Activated gamma-delta T cell (primary cell): ENCODE results near the gene SP9.

Experiments
- DNase-seq: peaks from one replicate; lab custom pipeline; 2025; lab: John Stamatoyannopoulos, UW

Gene SP9

DNA sequence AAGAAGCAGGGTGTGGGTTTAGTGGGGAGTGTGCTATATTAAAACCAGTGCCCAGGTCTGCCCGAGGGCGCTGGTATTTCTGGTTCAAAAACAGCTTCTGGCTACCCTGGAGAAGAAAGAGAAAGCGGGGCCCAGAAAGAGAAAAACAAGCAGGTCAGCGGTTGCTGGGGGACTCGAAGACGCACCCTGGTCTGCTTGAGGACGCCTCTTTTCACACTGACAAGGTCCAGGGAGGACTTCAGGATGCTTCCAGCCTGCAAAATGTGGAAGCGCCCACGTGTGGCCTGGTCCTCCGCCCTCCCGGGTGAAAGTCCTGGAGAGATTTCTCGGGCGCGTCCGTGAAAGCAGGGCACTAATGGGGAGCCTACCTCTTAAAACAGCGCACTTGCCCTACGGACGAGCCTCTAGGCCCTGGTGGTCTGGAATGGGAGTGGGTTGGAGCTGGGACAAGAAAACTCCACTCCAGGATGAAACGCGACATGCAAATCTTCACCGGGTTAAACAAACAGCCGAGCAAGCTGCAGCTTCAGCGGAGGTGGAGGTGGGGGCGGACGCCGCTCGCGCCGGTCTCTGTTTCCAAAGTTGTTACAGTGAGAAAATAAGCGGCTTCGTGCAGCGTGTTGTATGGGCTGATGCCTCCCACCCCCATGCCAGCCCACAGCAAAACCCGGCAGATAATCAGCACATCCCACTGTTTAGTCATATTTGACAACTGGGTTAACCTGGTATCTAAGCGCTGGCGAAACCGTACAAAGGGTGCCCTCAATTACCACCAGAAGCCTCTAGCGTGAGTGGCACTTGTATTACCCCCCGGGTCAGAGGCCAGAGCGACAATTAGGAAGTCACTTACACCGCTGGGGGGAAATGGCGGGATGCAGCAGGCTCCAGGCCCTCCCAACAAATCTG lies 1.1 kb upstream of the SP9 start:
- DNase-seq, result no peak

DNA sequence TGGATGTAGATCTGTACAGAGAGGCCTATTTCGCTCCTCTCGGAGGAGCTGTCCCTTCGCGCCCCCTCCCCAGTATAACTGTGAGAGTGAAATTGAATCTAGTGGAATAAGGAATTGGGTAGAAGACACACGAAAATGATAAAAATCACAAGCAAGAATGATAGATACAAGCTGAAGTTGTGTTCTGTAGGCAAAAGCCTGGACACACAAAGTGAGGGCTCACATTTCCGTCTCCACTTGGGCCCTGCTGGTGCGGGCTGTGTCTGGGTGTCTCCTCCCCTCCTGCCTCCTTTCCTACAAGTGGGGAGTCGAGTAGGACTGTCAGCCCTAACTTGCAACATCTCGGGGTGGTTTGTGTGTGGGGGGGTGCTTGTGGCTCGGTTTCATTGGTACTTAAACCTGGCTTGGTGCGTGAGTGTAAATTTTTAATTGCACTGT lies 457 bp upstream of the SP9 start:
- DNase-seq, result no peak

DNA sequence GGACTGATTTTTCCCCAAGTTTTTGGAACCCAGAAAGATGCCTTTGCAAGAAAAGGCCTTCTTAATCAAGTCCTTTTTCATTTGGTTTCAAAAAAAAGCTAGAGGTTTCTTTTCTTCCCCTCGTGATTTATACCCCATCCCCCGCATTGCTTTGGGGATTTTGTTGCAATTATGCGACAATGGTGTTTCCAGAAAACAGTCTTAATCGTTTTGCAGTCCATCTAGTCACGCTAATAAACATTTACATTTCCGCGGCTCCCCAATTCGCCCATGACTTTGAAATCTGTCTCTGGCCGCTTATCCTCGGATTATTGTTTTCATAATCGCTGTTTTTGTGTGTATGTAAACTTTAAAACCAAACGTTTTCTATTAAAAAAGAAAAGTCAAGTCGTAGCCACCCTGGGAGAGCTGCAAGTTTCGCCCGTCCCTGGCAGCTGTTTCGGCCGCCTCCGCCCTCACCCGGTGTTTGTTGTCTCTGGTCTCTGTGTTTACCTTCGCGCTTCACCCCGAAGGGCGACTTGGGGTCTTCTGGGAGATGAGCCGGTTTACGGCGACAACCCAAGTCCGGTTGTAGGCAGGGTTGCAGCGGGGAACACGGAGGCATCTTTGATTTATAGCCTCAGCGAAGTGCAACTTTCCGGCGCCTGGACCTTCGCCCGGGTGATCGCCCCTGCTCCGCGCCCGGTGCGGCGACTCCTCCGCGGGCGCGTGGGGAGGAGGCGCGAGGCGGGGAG lies 667 bp downstream of the SP9 start:
- no peak for DNase-seq

DNA sequence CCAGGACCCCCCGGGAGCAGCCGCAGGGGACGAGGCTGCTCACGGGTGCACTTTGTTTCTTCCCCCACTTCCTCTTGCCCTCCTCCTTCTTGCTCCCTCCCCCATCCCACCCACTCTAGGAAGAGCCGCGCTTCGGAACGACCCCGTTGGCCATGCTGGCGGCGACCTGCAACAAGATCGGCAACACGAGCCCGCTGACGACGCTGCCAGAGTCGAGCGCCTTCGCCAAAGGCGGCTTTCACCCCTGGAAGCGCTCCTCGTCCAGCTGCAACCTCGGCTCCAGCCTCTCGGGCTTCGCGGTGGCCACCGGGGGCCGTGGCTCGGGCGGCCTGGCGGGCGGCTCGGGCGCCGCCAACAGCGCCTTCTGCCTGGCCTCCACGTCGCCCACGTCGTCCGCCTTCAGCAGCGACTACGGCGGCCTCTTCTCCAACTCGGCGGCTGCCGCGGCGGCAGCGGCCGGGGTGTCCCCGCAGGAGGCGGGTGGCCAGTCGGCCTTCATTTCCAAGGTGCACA lies 1.3 kb downstream of the SP9 start:
- DNase-seq, result no peak

DNA sequence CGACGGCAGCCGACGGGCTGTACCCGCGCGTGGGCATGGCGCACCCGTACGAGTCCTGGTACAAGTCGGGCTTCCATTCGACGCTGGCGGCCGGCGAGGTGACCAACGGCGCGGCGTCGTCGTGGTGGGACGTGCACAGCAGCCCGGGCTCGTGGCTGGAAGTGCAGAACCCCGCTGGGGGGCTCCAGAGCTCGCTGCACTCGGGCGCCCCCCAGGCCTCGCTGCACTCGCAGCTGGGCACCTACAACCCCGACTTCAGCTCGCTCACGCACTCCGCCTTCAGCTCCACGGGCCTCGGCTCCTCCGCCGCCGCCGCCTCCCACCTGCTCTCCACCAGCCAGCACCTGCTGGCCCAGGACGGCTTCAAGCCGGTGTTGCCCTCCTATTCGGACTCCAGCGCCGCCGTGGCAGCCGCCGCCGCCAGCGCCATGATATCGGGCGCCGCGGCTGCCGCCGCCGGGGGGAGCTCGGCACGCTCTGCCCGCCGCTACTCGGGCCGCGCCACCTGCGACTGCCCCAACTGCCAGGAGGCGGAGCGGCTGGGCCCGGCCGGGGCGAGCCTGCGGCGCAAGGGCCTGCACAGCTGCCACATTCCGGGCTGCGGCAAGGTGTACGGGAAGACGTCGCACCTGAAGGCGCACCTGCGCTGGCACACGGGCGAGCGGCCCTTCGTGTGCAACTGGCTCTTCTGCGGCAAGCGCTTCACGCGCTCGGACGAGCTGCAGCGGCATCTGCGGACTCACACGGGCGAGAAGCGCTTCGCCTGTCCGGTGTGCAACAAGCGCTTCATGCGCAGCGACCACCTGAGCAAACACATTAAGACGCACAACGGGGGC lies 2.0 kb downstream of the SP9 start:
- DNase-seq, result peak; percentile 24

DNA sequence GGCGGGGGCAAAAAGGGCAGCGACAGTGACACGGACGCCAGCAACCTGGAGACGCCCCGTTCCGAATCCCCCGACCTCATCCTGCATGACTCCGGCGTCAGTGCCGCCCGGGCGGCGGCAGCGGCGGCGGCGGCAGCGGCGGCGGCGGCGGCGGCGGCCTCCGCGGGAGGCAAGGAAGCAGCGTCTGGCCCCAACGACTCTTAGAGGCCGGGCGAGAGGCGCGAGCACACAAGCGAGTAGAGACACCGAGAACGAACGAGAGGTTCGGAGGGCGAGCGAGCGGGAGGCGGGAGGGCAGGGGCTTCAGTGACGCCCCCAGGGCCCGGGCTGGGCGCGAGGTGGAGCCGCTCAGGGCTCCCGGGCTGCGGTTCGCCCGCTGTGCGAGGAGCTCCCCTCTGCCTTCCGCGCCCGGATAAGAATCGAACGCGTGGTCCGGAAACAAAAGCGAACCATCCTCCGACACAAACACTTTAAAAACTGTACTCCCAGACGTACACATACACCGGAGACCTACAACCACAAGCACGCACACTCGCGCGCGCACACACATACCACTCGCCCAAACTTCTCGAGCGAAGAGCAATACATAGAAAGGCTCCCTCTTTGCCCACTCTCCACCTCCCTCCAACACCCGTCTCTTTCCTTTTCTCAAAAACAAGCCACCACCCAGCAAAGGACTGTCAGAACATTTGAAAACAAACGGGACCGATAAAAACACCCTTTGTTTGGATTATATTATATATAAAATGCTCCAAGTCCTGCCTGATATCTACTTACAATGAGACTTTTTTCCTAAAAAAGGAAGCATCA lies 2.8 kb downstream of the SP9 start:
- DNase-seq, result peak; percentile 17

DNA sequence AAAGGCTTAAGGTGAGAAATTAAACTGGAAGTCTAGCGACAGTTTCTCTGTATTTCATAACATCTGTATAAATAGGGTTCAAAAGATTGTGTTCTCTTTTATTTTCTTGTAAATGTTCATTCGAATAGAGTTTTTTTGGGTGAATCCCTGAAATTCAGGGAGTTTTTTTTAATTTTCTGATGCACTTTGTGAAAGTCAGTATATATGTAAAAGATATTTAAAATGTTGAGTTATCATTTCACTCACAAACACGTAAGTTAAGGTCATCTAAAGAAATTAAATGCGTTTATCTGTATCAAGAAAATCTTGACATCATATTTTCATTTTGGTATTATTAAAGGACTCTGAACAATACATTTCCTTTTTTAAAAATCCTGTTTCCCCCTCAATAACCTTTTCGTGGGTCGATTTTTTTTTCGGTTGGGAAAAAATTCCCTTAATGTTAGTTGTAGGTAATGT lies 3.4 kb downstream of the SP9 start:
- no peak for DNase-seq

DNA sequence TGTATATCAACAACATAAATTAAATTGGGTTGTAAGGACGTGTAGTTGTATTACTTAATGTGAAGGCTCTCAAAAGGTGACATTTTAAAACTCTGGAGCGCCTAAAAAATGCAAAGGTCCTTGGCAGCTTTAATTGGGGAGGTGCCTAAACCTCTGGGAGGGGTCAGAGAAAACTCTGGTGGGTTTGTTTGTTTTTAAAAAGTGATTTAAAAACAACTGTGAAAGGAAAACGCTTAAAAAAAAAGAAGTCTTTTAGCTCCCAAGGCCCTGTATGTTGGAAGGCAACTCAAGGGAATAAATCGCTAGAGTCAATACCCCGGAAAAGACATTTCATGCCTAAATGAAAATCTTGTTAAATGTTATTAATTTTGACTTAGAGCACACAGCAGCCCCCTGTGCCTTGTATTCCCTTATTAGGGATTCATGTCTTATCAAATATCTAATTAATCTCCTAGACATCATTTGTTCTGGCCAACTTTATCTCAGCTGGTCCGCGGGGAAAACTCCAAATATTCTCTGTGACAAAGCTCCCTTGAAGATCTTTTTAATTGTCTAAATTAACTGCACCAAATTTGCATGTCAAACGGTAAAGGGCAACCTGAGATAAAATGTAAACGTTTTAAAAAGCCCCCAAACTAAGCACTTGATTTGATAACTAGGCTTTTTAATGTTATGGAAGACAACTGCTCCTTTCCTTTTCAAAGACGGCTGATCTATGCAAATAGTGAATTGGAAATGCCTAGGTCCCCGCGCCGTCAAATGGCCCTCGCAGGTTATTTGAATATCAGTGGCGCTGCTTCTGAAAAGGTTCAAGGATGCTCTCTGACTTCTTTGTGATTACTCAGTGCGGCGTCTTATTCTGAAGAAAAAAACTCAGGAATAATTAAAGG lies 4.2 kb downstream of the SP9 start:
- no peak for DNase-seq

DNA sequence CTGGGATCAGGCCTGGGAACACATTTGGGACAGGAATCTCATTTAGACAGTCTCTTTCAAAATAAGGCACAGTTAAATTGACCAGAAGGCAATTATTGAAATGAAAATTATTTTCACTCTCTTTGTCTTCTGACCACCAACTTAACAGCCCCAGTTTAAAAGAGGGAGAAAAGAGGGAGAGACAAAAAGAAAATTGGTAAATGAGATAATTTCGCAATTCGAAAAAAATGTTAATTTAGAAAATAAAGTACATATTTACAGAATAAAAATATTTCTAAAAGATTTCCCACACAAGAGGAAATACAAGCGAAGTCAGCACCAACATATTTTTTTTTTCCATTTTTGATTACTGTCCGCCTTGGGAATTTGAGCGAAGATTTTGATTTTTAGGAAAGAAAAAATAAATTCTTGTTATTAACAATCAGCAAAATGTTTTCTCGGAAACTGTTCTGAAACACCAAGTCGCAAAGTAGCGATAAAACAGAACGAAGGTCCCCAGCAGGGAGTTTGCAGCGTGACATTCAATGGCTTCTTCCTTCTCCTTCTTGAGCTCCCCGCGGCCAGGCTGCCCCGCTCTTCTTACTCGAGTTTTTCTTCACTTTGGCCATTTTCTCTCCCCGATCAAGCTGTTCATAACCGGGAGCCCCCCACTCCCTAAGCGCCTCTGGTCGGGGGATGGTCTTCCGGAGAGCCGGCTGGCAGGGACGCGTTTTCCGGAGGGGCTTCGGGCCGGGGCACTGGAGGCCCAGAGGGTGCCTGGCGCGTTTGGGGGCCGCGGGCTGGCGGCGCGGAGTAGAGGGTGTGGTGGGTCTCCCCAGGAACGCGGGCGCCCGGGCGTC lies 5.0 kb downstream of the SP9 start:
- no peak for DNase-seq

DNA sequence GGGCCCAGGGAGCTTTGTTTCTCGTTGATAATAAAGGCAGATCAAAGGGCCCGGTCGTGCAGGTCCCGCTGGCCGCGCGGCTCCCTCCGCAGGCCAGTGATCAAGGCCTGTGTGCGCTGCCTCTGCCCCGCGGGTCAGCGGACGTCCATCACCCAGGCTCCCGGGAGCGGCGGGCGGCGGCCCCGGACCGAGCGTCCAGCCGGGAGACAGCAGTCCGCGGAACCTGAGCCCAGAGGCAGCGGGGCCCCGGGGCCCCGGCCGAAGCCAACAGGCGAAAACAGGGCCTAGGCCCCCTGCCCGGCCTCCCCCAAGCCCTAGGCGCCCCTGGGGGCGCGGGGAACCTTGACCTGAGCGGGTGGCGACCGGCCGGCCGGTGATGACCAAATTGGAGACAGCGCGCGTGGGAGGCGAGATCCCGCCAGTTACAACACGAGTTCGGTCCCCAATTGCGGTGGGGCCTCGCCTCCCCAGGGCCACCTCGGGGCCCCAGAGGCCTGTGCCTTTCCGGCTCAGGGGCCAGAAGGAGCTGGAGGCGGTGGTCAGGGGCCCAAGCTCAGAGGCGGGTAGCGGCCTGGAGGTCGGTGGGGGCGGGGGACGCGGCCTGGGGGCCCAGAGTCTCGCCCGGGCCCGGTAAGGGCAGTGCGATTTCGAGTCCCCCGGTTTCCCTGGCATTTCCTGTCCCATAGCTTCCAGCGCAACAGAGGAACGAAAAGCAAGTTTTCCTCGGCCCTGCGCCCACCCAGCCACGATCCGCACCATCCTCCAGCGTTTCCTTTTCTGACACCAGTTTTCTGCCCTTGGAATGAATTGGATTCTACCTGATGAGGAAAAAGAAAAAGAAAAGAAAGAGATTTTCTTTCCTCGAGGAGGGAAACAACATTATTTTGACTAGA lies 5.9 kb downstream of the SP9 start:
- no peak for DNase-seq

DNA sequence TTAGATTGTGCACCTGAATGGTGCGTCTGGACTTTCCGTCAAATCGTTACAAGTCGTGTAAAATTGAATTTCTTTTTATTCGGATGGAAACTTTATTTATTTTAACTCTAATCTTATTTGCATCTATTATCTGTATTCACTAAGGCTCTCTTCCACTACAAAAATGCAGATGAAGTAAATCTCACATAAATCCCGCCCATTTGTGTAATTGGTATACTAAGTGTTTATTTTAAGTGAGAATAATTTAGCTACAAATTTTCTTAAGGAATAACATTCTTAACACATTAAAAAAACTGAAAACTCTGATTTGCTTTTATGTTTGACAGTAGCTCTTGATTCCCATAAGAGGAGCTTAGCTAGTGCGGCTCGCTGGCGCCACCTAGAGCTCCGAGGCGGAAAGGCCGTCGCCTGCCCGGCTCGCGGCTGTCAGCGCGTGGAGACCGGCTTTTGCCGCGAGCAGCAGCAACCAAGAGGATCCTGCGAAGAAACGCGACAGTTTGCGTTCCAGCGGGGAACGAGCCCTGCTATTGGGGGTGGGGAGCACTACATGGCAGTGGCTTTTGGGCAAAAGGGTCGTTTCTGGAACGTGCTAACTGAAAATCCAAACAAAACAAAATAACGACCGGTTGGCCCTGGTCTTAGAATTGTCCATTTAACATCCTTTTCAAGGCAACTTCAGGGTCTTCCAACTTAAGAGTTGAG lies 6.7 kb downstream of the SP9 start:
- DNase-seq, result peak; percentile 67

DNA sequence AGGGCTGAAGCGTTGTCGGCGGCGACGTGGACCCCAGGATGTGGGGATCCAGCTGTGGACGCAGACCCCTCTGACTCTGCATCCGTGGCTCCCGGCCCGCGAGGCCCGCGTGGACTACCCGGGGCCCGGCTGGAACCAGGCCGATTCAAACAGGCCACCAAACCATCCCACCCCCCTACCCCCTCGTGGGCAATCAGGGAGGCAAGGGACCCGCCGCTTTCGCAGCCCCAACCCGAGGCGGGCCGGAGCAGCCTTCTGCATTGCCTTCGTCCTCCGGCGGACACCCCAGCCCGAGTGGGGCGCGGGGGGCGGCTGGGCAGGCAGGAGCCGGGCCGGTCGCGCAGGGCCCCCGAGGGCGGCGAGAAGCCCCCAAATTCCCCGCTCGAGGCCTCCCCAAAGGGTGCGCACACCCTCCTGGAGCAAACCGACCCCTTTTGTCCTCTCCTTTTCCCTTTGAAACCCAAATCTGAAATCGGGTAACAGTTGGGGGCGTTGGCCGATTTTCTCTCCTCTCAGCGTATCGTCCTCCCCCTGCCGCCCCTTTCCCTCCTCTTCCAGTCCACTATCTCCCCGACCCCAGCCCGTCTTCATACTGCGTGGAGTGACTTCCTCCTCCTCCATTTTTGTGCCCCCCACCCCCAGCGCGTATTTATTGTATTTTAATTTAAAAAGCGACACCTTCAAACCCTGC lies 7.4 kb downstream of the SP9 start:
- DNase-seq, result no peak

DNA sequence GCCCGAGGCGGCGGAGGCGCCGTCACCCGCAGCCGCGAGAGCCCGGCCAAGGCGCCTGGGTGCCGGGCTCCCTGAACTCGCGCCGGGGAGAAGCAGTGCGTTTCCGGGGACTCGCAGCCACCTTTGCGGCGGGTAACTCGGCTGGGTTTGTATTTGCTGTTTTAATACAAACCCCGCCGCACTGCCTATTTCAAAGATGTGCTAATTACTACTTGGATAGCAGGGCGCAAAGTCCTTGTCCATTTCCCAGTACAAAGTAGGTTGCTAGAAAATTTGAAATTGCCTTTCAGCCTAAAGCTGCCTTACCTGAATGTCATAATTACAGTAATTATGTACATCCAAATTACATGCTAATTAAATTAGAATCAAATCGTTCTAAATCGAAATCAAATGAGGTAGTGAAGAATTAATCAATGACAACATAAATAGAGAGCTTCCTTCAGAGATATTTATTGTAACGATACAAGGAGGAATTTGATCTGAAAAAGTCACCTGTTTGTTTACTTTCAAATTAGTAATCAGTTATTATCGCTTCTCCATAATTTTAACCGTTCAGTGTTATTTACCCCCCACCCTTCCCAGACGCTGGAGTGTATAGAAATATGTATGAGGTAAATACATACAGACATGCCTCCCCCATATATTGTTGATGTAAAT lies 8.1 kb downstream of the SP9 start:
- peak; percentile 17 for DNase-seq

DNA sequence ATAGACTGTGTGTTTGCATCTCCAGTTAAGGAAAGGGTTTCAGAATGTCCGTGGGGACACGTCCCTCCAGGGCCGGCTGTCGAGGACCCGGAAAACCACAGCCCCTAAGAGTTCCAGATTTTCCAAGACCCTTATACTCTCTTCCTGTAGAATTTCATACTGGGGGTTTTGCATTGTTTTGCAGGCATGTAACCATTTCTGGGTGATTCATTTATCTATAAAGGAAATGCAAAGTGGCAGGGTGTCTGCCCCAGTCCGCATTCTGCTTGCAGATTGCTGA lies 8.5 kb downstream of the SP9 start:
- DNase-seq, result no peak

DNA sequence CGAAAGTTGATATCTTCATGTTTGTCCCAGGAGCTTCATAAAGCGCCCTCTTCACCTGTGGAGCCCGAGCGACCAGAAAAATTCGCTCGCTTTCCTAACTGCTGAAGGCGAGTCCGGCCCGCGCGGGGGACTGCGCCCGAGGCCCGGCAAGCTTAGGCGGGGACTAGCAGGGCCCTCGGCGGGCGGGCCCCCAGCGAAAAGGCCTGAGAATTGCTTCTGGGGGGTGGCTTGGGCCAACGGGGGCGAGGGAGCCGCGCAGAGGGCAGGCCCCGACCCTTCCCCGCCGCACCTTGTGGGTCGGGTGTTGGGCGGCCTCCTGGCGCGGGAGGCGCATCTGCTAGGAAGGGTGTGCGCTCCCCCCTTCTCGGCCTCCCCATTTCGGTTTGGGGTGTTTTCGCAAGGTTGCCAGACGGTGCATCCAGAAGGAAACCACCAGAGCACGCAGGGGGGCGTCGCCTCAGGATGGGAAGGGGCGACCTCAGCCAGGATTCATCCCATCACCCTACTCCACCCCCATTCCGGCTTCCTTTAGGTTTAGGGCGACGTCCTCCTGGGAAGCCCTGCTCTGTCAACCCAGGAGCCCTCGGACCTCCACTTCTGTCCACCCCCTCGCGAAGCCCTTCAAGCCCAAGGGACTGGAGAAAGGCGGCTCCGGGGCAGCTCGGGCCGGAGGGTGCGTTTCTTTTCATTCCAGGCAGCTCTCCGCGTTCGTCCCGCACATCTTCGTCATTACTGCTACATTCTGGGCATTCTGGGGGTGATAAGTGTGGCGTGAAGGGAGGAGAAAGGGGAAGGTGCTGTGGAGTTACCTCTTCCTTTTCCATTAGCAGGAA lies 9.1 kb downstream of the SP9 start:
- DNase-seq, result no peak
